Measurements from ENCODE around the gene SMC3. TPM values are rescaled to one million over a fixed set of nuclear protein-coding genes. Genes with fewer than 3 reads are reported as not detected.

The SMC3 gene
- 20.0 and 40.4 TPM in 2 replicates for total RNA-seq

DNA sequence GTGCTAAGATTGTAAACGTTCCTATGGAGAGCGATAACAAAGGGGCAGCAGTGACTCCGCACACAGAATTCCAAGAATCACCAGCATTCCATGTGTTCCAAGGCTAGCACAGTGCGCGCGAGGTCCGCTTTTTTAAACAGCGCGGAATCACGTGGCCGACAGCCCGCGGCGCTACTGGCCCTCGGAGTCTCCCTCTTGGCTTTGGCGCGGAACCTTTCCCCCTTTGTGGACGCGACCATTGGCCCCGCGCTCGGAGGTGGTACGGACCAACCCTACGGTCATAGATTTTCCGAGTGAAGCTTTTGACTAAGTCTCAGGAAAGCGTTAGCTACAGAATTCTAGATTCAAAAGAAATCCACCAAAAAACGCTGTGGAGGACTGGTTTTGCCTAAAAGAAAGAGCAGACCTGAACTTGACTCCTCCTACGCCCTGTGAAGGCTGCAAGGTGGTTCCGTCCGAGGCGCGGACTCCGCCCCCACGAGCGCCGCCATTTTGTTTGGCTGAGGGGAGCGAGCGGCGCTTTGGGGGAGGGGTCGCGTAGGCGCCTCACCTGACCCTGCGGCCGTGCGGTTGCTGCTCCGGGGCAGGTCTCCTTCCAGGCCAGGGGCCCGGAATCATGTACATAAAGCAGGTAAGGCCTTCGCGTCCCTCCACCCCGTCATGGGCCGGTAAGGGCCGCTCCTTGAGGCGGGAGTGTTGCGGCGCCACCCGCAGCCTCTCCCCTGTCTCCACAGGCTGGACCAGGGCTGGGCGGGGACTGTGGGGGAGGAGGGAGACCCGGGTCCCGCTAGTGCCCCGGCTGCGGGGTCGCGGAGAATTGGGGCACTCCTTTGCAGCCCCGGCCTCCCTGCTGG lies at the start of gene SMC3:
Gene SMC3, plus strand, starts transcription at position 495 of the 854 bp plus-strand sequence. Its CDS starts 122 bp downstream, at position 617.

DNA sequence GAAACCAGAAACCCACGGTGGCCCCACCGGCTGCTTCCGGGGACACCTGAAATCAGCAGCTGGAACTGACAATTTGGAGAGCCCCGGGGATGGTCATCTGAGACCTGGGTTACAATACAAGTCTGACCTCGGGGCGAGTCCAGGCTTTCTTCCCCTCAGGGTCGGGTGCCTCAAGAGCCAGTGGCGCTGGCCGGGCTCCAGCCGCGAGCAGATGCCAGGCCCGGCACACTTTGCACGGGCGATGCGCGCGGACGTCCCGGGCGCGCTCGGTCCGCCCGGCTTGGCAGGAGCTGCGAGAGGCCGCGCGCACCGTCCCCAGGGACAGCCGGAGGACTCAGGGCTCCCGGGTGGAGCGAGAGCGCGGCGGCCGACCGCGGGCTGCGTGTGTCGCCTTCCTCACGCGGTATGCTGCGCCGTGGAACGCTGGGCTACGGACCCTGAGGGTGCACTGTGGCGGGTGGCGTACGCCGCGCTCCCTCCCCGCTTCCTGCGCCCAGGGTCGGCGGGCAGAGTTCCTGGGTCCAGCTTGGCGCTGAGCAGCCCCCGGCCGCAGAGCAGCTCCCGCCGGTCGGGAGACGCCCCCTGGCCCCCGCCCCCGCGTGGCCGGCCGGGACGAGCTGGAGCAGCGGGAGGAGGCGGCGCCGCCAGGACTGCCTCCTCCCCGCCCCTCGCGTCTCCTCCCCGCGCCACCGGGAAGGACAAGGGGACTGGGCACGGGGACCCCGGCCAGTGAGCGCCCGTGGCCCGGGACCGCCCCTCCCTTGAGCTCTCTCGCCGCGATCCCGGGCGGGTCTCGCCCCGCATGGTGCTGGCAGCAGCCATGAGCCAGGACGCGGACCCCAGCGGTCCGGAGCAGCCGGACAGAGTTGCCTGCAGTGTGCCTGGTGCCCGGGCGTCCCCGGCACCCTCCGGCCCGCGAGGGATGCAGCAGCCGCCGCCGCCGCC lies 76.4 kb downstream of the SMC3 start, which contains the start of gene RBM20:
Gene RBM20, plus strand, starts transcription at position 684 of the 945 bp plus-strand sequence. Its CDS starts 119 bp downstream, at position 803.

Other genes with a start within 250 kb of the SMC3 start
- gene DUSP5, start 69.8 kb upstream of the SMC3 start, total RNA-seq, result 13.4 and 23.0 TPM in 2 replicates
- not detected in 2 replicates for gene RBM20, start 76.6 kb downstream of the SMC3 start, total RNA-seq

Measured in smooth muscle cell of trachea (primary cell).